Karpas-422 (cell line): Measurements from ENCODE around the gene ZNF415. TPM values are rescaled to one million over a fixed set of nuclear protein-coding genes. Genes with fewer than 3 reads are reported as not detected.

Experiments
- DNase-seq: peaks from one replicate; pipeline ENCODE4 v3.0.0-alpha.2; 2015
- H2AFZ ChIP-seq: fragments of 200-600 bp; sonication (generic); 2 replicates; pipeline ENCODE4 v1.6.1; 2014; ENCODE audit warnings: antibody characterized with exemption, low read length, mixed read lengths
- H3K27ac ChIP-seq: fragments of 200-600 bp; sonication (generic); 2 replicates; pipeline ENCODE4 v1.5.1; 2014; ENCODE audit warnings: mild to moderate bottlenecking, low read length, moderate library complexity
- H3K27me3 ChIP-seq: fragments of 200-600 bp; sonication (generic); 2 replicates; pipeline ENCODE4 v1.6.1; 2014; ENCODE audit warnings: low read length, mixed read lengths
- H3K36me3 ChIP-seq: fragments of 200-600 bp; sonication (generic); 2 replicates; pipeline ENCODE4 v1.6.1; 2014; ENCODE audit warnings: low read length, mixed read lengths; ENCODE audit not compliant: insufficient read depth
- H3K4me1 ChIP-seq: fragments of 200-600 bp; sonication (generic); 2 replicates; pipeline ENCODE4 v1.6.1; 2014; ENCODE audit warnings: mild to moderate bottlenecking, low read length, mixed read lengths
- H3K4me2 ChIP-seq: fragments of 200-600 bp; sonication (generic); 2 replicates; pipeline ENCODE4 v1.6.1; 2014; ENCODE audit warnings: low read length, low read depth, mild to moderate bottlenecking; ENCODE audit not compliant: poor library complexity, severe bottlenecking
- H3K4me3 ChIP-seq: fragments of 200-600 bp; sonication (generic); 2 replicates; pipeline ENCODE4 v1.5.1; 2014; ENCODE audit warnings: mild to moderate bottlenecking, antibody characterized with exemption, low read length, mixed read lengths
- H3K79me2 ChIP-seq: fragments of 200-600 bp; sonication (generic); 2 replicates; pipeline ENCODE4 v1.6.1; 2014; ENCODE audit warnings: mild to moderate bottlenecking, low read length, mixed read lengths
- H3K9ac ChIP-seq: fragments of 200-600 bp; sonication (generic); 2 replicates; pipeline ENCODE4 v1.6.0; 2014; ENCODE audit warnings: low read length
- H3K9me2 ChIP-seq: fragments of 200-600 bp; sonication (generic), shearing (Covaris generic); replicated peaks from 2 replicates; pipeline ENCODE4 v1.6.0; 2014; ENCODE audit warnings: mild to moderate bottlenecking, low read length, moderate library complexity; ENCODE audit not compliant: insufficient read depth
- H3K9me3 ChIP-seq: fragments of 300-700, 200-600 bp; sonication (generic); 2 replicates; pipeline ENCODE4 v1.6.1; 2014; ENCODE audit warnings: low read length, mixed read lengths
- H4K20me1 ChIP-seq: fragments of 200-600 bp; sonication (generic); 2 replicates; pipeline ENCODE4 v1.6.1; 2014; ENCODE audit warnings: mild to moderate bottlenecking, antibody characterized with exemption, low read length, low read depth; ENCODE audit not compliant: insufficient read depth
- total RNA-seq: library from RNA; depleted of rRNA; stranded (reverse); fragments of >200 nt; shearing (Covaris generic); gene quantifications from 2 replicates; pipeline ENCODE4 v1.2.3, GENCODE V29; 2014; ENCODE audit warnings: low replicate concordance; rRNA removed

ZNF415 gene
- total RNA-seq, 1 experiment from 2014 or later, result 11.1 TPM

DNA sequence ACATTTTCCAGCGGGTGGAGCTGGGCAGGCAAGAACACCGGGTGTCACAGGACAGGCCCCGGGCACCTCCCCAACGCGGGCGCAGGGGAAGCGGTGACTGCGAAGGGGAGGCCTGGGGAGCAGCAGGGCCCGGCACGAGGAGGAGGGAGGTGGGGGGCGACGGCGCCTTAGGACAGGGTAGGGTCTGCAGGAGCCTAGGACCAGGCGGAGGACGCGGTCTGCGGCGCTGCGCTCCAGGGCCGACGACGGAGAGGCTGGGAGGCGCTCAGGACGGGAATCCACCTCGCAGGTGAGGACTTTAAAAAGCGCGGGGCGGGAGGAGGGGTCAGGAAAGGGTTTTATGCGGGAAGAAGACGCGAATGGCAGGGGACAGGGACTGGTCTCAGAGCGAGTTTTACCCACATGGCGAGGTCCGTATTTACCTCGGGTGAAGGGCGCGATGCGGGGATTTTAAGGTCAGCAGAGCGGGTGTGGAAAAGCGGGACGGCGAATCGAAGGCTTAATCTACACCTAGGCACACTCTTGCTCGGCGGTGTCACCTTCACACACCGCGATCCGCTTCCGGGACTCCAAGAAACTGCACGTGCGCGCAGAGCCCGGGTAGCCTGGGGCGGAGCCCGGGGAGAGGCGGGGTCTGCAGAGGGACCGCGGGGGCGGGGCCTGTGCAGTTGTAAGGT is 74.7 kb downstream of the ZNF415 start:
- Histone ChIP-seq H2AFZ (no peak overlapping the region), H3K4me1 (no peaks in the 10 kb centered on the region), H3K9me3 (peaks cover 3% of the 10 kb centered on the region), H3K4me2 (no peak overlapping the region), H3K9ac (no peak overlapping the region), H3K27me3 (no peaks in the 10 kb centered on the region), H3K79me2 (no peaks in the 10 kb centered on the region), H3K4me3 (no peak overlapping the region), H3K36me3 (no peaks in the 10 kb centered on the region), H4K20me1 (no peaks in the 10 kb centered on the region), H3K27ac (no peak overlapping the region), H3K9me2 (no peaks in the 10 kb centered on the region)
- DNase-seq, result no peak

Other genes starting within 250 kb of the ZNF415 start
- gene ZNF320, start 235.3 kb downstream of the ZNF415 start, total RNA-seq, result 18.9 and 23.7 TPM in 2 replicates
- gene ZNF888, start 209.5 kb downstream of the ZNF415 start, total RNA-seq, result 6.0 and 10.5 TPM in 2 replicates
- gene ZNF816, start 170.0 kb downstream of the ZNF415 start, total RNA-seq, result 15.2 and 20.0 TPM in 2 replicates
- gene ERVV-1, start 119.0 kb downstream of the ZNF415 start, total RNA-seq, result 0.52 and 2.7 TPM in 2 replicates
- 0.29 TPM in 1 of 2 replicates, not detected in the other for gene ERVV-2, start 88.2 kb downstream of the ZNF415 start, total RNA-seq
- gene ZNF160, start 29.5 kb downstream of the ZNF415 start, total RNA-seq, result 97.3 and 122 TPM in 2 replicates
- gene ZNF347, start 26.1 kb upstream of the ZNF415 start, total RNA-seq, result 11.3 and 17.6 TPM in 2 replicates
- 9.3 and 52.1 TPM in 2 replicates for gene ZNF665, start 60.4 kb upstream of the ZNF415 start, total RNA-seq
- gene ZNF677, start 122.0 kb upstream of the ZNF415 start, total RNA-seq, result not detected in 2 replicates
- not detected in 2 replicates for gene VN1R2, start 125.4 kb upstream of the ZNF415 start, total RNA-seq
- not detected in 2 replicates for gene VN1R4, start 134.8 kb upstream of the ZNF415 start, total RNA-seq
- 8.9 and 18.7 TPM in 2 replicates for gene ZNF845, start 200.8 kb upstream of the ZNF415 start, total RNA-seq
- gene ZNF525, start 232.8 kb upstream of the ZNF415 start, total RNA-seq, result 24.8 and 47.1 TPM in 2 replicates